Endothelial cell of umbilical vein (primary cell): ENCODE measurements around the gene TEAD2. TPM values are rescaled to one million over a fixed set of nuclear protein-coding genes. Genes with fewer than 3 reads are reported as not detected.

ENCODE experiments used
- BruUV-seq: library from RNA; stranded (reverse); fragments of 400-500 nt; replicated peaks from 2 replicates; lab custom pipeline; 2021; lab: Mats Ljungman, UMichigan
- CTCF ChIA-PET: fragments of 300-600, 350-600 bp; sonication (Branson Sonifier 250); formaldehyde crosslinking; loops from one replicate; lab custom pipeline; 2021; ENCODE audit warnings: antibody characterized with exemption, inconsistent platforms; lab: Charles Lee
- POLR2A ChIA-PET: fragments of 300-600, 350-600 bp; sonication (Branson Sonifier 250); formaldehyde crosslinking; loops from one replicate; lab custom pipeline; 2021; ENCODE audit warnings: antibody characterized with exemption, inconsistent platforms; lab: Charles Lee
- DNase-seq: peaks from one replicate; pipeline ENCODE4 v3.0.0-alpha.2; 2011; ENCODE audit warnings: low read depth, low spot score
- FAIRE-seq: peaks from 2 replicates; lab custom pipeline; 2011; peaks lifted over from hg19 to GRCh38; lab: Jason Lieb, UNC
- H2AFZ ChIP-seq: 2 replicates; pipeline ENCODE4 v1.6.0; 2012; ENCODE audit warnings: low read depth, low read length, control low read depth, inconsistent platforms
- H3K27ac ChIP-seq: 2 replicates; pipeline ENCODE4 v1.5.1; 2011; ENCODE audit warnings: low read depth, mild to moderate bottlenecking, control low read depth, low read length, moderate library complexity; ENCODE audit not compliant: insufficient read depth
- H3K27me3 ChIP-seq, 2 experiments: 2 replicates each; pipeline versions ENCODE4 v1.6.0 to v1.6.1; 2011; ENCODE audit warnings: low read length in 2 of 2, mixed read lengths in 1 of 2; ENCODE audit not compliant: control insufficient read depth in 2 of 2, insufficient read depth in 2 of 2
- H3K36me3 ChIP-seq, 2 experiments: 2 replicates in 1 of 2; 3 replicates in 1 of 2; pipeline ENCODE4 v1.5.1; 2011; ENCODE audit warnings: low read length in 2 of 2, mild to moderate bottlenecking in 1 of 2, moderate library complexity in 1 of 2; ENCODE audit not compliant: control insufficient read depth in 2 of 2, insufficient read depth in 2 of 2; ENCODE audit errors: extremely low read depth in 1 of 2
- H3K4me1 ChIP-seq: 3 replicates; pipeline ENCODE4 v1.5.1; 2011; ENCODE audit warnings: mild to moderate bottlenecking, low read length; ENCODE audit not compliant: control insufficient read depth, insufficient read depth; ENCODE audit errors: extremely low read depth
- H3K4me2 ChIP-seq: 2 replicates; pipeline ENCODE4 v1.6.1; 2011; ENCODE audit warnings: low read length, control low read depth, mixed read lengths; ENCODE audit not compliant: insufficient read depth
- H3K4me3 ChIP-seq, 3 experiments: fragments of 200-600 bp in 1 of 3; sonication (generic), shearing (Covaris generic) in 1 of 3; replicated peaks in 1 of 3; 2 replicates each; pipeline ENCODE4 v1.5.1; 2011 to 2016; ENCODE audit warnings: control low read depth in 3 of 3, low read length in 3 of 3, mild to moderate bottlenecking in 2 of 3, inconsistent platforms in 1 of 3, low read depth in 1 of 3, moderate library complexity in 1 of 3; ENCODE audit not compliant: insufficient read depth in 1 of 3
- H3K79me2 ChIP-seq: 2 replicates; pipeline ENCODE4 v1.6.0; 2012; ENCODE audit warnings: low read length, inconsistent platforms; ENCODE audit not compliant: control insufficient read depth, insufficient read depth
- H3K9ac ChIP-seq: replicated peaks from 2 replicates; pipeline ENCODE3; 2011; ENCODE audit warnings: low read length, control low read depth; ENCODE audit not compliant: insufficient read depth; ENCODE audit errors: extremely low read depth
- H3K9me1 ChIP-seq: replicated peaks from 3 replicates; pipeline ENCODE4 v1.6.0; 2011; ENCODE audit warnings: mild to moderate bottlenecking, low read length; ENCODE audit not compliant: control insufficient read depth, insufficient read depth; ENCODE audit errors: extremely low read depth
- H3K9me3 ChIP-seq: replicated peaks from 2 replicates; pipeline ENCODE4 v1.5.1; 2012; ENCODE audit warnings: low read length, inconsistent platforms; ENCODE audit not compliant: control insufficient read depth, insufficient read depth
- H4K20me1 ChIP-seq: replicated peaks from 2 replicates; pipeline ENCODE3; 2011; ENCODE audit warnings: mild to moderate bottlenecking, low read length; ENCODE audit not compliant: control insufficient read depth, insufficient read depth; ENCODE audit errors: extremely low read depth
- JUN ChIP-seq: IDR thresholded peaks from 2 replicates; pipeline ENCODE4 v1.6.1; 2011; ENCODE audit warnings: borderline replicate concordance, low read depth; ENCODE audit not compliant: insufficient read length, insufficient read depth
- POLR2A ChIP-seq: IDR thresholded peaks from 2 replicates; pipeline ENCODE4 v1.6.1; 2012; ENCODE audit warnings: low read depth, mild to moderate bottlenecking, control low read depth, low read length
- POLR2AphosphoS5 ChIP-seq: IDR thresholded peaks from 2 replicates; pipeline ENCODE4 v1.6.1; 2012; ENCODE audit warnings: low read depth, mild to moderate bottlenecking, control low read depth, low read length, moderate library complexity; ENCODE audit not compliant: insufficient read depth
- dilution Hi-C: fragments of 300-500 bp; cut with MboI; formaldehyde crosslinking; loops from one replicate; pipeline ENCODE4 v1.15.0; 2019; ENCODE audit warnings: low sequenced_read_pairs; ENCODE audit not compliant: extremely low pct_ligation_motif_present
- intact Hi-C: fragments of 100-400 bp; cut with micrococcal nuclease; formaldehyde crosslinking; loops from one replicate; pipeline ENCODE4 v1.10.0; 2022
- polyA plus RNA-seq, 4 experiments: library from polyadenylated mRNA; depleted of rRNA in 3 of 4; stranded (reverse) in 3 of 4; unstranded in 1 of 4; fragments of >200 nt; gene quantifications; 2 replicates each; pipeline versions ENCODE4 v1.2.1 to v1.2.3, GENCODE V29; 2011 to 2012; ENCODE audit warnings: missing spikeins in 1 of 4
- total RNA-seq: library from RNA; stranded (reverse); gene quantifications from 2 replicates; pipeline ENCODE4 v1.2.3, GENCODE V29; 2021

Gene TEAD2
- total and polyA plus RNA-seq, 2 donors (not counting 3 experiments of a cell fraction or from before 2014, with no cell fraction given), result 60.9 to 89.4 TPM

DNA sequence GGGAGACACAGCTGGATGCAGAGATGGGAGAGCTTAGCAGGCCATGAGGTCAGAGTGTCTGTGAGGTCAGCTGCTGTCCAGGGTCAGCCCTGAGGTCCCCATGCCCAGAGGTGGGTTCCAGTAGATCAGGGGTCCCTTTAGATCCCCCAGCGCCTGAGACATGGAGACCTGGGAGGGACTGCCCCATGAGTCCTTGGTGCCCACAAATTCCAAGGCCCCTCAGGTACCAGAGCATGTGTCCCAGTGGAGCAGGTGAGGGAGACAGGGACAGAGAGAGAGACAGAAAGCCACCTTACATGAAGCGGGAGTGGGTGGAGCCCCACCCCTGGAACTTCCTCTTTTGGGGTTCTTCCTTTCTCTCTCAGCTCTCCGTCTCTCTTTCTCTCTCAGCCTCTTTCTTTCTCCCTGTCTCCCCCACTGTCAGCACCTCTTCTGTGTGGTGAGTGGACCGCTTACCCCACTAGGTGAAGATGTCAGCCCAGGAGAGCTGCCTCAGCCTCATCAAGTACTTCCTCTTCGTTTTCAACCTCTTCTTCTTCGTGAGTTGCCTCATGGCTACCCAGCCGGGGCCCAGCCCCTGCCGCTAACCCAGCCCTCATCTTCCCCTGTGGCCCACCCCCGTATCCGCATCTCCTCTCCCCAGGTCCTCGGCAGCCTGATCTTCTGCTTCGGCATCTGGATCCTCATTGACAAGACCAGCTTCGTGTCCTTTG is 27.0 kb downstream of the TEAD2 start, which contains the start of gene CD37:
Gene CD37, plus strand, starts transcription at position 336 of the 713 bp plus-strand sequence. Its CDS starts 135 bp downstream, at position 471.
- no peak for FAIRE-seq
- Histone ChIP-seq H3K9ac (no peak within 1 kb of the TSS), H3K9me1 (no peaks in the 10 kb centered on the region), H4K20me1 (no peaks in the 10 kb centered on the region), H3K27ac (no peak within 1 kb of the TSS), H3K4me2 (no peak within 1 kb of the TSS), H3K4me1 (peaks cover 13% of the 10 kb centered on the region), H3K36me3 (no peaks in the 10 kb centered on the region), H3K79me2 (no peaks in the 10 kb centered on the region), H3K4me3 (no peak within 1 kb of the TSS), H3K9me3 (no peaks in the 10 kb centered on the region), H3K27me3 (no peaks in the 10 kb centered on the region), H2AFZ (no peak within 1 kb of the TSS)
- dilution Hi-C loops (no loop called here), intact Hi-C loops (no loop called here)
- TF ChIP-seq JUN (no peak), POLR2A (no peak)
- BruUV-seq, result no TSS peak
- ChIA-PET CTCF (no interaction called here), POLR2A (no interaction called here)
- DNase-seq, result no peak

DNA sequence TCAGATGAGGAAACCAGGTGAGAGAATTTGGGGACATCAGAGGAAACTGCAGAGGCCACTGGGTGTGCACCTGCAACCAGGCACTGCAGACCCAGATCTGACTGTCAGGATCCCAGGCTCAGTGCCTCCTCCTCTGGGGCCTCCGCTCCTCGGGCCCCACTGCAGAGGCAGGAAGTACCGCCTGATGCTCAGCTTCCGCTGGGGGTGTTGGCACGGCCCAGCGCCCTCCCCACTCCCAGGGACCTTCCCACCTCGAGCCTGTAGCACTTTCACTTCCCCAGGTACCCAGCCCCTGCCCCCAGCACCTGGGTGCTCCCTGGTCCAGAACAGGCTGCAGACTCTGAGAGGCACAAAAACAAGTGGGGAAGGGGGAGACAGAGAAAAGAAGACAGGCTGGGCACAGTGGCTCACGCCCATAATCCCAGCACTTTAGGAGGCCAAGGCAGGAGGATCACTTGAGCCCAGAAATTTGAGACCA is 28.4 kb downstream of the TEAD2 start:
- ChIA-PET POLR2A (no interaction called here), CTCF (no interaction called here)
- no peak overlapping the region for H2AFZ ChIP-seq
- DNase-seq (no peak), FAIRE-seq (no peak)
- peaks cover 5% of the 10 kb centered on the region for H3K4me1 ChIP-seq
- no peaks in the 10 kb centered on the region for H3K9me3 ChIP-seq
- H3K4me3 ChIP-seq, result no peak overlapping the region
- H3K27me3 ChIP-seq, result no peaks in the 10 kb centered on the region
- dilution Hi-C loops, result no loop called here
- H3K9ac ChIP-seq, result no peak overlapping the region
- H3K4me2 ChIP-seq, result no peak overlapping the region
- intact Hi-C loops, result no loop called here
- no peaks in the 10 kb centered on the region for H3K9me1 ChIP-seq
- BruUV-seq, result no TSS peak
- no peaks in the 10 kb centered on the region for H3K36me3 ChIP-seq
- H4K20me1 ChIP-seq, result no peaks in the 10 kb centered on the region
- H3K27ac ChIP-seq, result no peak overlapping the region
- no peaks in the 10 kb centered on the region for H3K79me2 ChIP-seq
- TF ChIP-seq POLR2A (no peak), POLR2AphosphoS5 (peak; percentile 38)
